Stimulated activated CD8-positive, alpha-beta memory T cell treated with anti-CD3 and anti-CD28 coated beads, Interleukin-4, amount 100 ng/mL, for 1 hour (primary cell): ENCODE data around the gene GPC2.
"Not testable (repeated sequence)": the region's sequence is repeated elsewhere in the genome, so short reads cannot be mapped to it uniquely, and the experiment has no call there.

Experiments
- DNase-seq, 2 donors: peaks; one replicate each; pipeline ENCODE4 v3.0.0-alpha.2; 2020; ENCODE audit warnings: low read depth in 2 of 2, low spot score in 1 of 2

Gene GPC2, protein sequence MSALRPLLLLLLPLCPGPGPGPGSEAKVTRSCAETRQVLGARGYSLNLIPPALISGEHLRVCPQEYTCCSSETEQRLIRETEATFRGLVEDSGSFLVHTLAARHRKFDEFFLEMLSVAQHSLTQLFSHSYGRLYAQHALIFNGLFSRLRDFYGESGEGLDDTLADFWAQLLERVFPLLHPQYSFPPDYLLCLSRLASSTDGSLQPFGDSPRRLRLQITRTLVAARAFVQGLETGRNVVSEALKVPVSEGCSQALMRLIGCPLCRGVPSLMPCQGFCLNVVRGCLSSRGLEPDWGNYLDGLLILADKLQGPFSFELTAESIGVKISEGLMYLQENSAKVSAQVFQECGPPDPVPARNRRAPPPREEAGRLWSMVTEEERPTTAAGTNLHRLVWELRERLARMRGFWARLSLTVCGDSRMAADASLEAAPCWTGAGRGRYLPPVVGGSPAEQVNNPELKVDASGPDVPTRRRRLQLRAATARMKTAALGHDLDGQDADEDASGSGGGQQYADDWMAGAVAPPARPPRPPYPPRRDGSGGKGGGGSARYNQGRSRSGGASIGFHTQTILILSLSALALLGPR

GRCh38 chr7:100177045-100178001 lies at the start of gene GPC2, which contains the start of gene STAG3:
GPC2 (minus strand) TSS chr7:100177381; CDS start chr7:100177199, 182 bp downstream.
STAG3 (plus strand) TSS chr7:100177918; CDS start chr7:100180557, 2,639 bp downstream.
- peak; percentile 89 to 92 for DNase-seq

DNA sequence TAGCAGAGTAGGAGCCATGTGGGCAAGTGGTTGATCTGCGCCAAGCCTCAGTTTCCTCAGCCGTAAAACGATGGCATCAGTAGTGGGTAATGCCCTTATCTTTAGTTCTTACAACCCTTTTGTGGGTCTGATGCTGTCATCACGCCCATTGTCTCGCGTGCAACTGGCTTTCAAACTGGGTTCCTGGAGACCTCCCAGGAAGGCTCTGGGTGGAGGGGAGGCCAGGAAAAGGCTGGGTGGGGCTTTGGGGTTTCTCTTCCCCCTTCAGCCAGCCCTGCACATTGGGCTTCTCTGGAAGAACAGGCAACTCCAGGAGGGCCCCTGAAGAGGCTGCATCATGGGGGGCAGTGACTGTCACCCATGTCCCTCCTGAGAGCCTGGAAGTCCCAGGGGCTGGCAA lies 47.7 kb upstream of the GPC2 start:
- not testable (repeated sequence) for DNase-seq

GRCh38 chr7:100223376-100223927 lies 46.3 kb upstream of the GPC2 start:
- DNase-seq: not testable (repeated sequence)

- no peak for DNase-seq
These were observed 45.4 kb upstream of the GPC2 start for GRCh38 chr7:100222445-100223132.

- DNase-seq: no peak
These were observed 44.7 kb upstream of the GPC2 start for GRCh38 chr7:100221767-100222444.

DNA sequence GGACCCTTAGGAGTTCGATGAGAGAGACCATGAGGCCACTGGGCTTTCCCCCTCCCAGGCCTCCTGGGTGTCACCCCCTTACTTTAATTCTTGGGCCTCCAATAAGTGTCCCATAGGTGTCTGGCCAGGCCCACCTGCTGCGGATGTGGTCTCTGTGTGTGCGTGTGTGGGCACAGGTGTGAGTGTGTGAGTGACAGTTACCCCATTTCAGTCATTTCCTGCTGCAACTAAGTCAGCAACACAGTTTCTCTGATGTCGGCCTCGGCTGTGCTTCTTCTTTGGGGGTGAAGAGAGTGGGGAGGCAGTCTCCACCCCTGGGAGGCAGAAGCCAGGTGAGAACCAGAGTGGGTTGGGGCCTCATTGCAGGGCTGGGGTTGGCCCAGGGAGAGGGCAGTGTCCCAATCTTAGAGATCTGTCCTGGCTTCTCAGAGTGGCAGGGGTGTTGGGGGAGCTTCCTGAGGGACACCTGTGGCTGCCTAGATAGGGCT lies 44.1 kb upstream of the GPC2 start:
- DNase-seq: peak; percentile 32 to 63

DNA sequence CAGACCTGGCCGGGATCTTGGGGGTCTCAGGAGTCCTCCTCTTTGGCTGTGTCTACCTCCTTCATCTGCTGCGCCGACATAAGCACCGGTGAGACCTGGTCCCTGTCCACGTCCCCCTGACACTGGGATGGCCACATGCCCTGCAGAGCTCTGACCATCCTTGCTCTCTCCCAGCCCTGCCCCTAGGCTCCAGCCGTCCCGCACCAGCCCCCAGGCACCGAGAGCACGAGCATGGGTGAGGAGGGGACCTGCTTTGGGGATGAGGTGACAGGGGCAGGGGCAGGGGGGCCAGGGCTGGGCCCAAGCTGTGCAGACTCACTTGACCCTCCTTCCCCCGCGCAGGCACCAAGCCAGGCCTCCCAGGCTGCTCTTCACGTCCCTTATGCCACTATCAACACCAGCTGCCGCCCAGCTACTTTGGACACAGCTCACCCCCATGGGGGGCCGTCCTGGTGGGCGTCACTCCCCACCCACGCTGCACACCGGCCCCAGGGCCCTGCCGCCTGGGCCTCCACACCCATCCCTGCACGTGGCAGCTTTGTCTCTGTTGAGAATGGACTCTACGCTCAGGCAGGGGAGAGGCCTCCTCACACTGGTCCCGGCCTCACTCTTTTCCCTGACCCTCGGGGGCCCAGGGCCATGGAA lies 43.5 kb upstream of the GPC2 start:
- no peak for DNase-seq

DNA sequence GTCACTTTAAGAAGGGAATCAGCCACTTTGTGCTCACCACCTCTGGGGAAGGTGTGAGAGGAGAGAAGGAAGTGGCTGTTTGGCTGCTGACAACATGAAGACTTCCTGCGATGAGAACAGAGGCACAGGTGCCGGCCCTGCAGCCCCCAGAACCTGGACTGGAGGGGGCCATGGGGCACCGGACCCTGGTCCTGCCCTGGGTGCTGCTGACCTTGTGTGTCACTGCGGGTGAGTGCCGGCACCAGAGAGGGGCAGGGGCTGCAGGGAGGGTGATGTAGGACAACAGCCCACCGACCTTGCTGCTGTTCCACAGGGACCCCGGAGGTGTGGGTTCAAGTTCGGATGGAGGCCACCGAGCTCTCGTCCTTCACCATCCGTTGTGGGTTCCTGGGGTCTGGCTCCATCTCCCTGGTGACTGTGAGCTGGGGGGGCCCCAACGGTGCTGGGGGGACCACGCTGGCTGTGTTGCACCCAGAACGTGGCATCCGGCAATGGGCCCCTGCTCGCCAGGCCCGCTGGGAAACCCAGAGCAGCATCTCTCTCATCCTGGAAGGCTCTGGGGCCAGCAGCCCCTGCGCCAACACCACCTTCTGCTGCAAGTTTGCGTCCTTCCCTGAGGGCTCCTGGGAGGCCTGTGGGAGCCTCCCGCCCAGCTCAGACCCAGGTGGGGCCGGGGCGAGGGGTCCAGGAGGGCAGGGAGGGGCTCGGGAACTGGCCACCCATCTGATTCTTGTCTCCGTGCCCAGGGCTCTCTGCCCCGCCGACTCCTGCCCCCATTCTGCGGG lies 42.8 kb upstream of the GPC2 start, which contains the start of gene PVRIG:
TSS of gene PVRIG (plus strand) at position 149 of the 785 bp plus-strand sequence. CDS start at position 171, 22 bp downstream.
- DNase-seq: not testable (repeated sequence)

GRCh38 chr7:100219271-100219737 lies 42.1 kb upstream of the GPC2 start:
- no peak for DNase-seq

- peak; percentile 61 to 68 for DNase-seq
These were observed 40.8 kb upstream of the GPC2 start for GRCh38 chr7:100217934-100218333.

- DNase-seq: no peak
These were observed 38.7 kb upstream of the GPC2 start for GRCh38 chr7:100215895-100216294.

DNA sequence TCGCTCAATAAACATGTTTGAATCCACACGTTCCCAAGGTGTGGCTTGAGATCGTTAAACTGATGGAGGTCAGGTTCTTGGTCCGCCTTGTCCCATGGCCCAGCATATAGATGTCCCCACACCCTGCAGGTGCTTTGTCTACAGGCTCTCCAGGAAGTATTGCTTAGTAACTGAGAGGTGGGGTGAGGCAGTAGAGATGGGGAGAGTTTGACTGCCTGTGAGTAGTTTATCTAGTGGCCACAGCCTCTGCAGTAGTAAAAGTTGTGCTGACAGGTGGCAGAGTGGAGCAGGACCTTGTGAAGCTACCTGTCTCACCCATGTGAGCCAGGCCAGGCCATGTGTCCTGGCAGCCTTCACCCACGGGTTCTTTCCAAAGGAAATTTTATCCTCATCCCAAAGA lies 37.2 kb upstream of the GPC2 start:
- not testable (repeated sequence) for DNase-seq

- no peak for DNase-seq
These were observed 36.5 kb upstream of the GPC2 start for GRCh38 chr7:100213672-100214071.

DNA sequence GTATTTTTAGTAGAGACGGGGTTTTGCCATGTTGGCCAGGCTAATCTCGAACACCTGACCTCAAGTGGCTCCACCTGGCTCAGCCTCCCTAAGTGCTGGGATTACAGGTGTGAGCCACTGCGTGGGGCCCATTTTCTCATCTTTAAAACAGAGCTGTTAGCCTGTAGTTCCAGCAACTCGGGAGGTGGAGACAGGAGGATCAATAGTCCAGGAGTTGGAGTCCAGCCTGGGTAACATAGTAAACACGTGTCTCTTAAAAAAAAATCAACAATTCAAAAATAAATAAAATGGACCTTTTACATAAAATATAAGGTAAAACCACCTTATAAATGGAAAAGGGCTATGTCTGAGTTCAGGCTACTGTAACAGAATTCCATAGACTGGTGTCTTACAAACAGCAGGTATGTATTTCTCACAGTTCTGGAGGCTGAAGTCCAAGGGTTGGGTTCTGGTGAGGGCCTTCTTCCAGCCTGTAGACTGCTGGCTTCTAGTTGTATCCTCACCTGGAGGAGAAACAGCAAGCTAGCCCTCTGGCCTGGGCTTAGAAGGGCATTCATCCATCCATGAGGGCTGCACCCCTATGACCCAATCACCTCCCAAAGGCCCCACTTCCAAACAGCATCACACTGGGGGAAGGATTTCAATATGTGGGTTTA lies 35.6 kb upstream of the GPC2 start:
- no peak for DNase-seq

DNA sequence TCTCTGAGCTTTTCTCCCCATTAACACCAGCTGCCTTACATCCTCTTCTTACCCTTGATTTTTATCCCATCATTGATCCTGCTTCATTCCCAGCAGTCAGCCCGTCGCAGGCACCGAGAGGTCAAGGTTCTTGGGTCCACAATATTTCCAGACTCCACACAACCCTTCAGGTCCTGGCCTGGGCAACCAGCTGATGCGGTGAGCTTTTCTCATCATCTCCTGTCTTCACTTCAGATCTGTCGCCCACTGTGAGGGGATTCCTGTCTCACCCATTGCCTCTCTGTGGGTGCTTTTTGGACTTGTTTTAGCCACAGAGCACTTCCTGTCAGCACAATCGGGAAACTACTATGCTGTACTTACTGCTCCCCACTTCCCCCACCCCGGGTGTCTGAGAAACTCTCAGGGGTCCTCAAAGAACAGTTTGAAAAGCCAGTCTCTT lies 34.2 kb upstream of the GPC2 start:
- no peak for DNase-seq

- DNase-seq: no peak
These were observed 33.6 kb upstream of the GPC2 start for GRCh38 chr7:100210805-100211204.

DNA sequence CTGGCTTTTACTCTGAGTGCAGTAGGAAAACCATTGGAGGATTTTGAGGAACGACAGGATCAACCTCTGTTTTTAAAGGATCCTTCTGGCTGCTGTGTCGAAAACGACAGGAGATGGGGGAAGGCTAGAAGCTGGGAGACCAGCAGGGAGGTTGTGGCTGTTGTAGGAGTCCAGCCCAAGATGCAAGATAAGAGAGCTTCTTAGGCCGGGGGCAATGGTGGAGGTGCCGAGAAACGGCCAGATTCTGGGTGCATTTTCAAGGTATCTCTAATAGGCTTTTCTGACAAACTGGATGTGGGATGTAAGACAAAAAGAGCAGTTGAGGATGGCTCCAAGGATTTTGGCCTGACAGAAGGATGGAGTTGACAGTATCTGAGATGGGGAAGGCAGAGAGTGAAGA lies 32.3 kb upstream of the GPC2 start:
- no peak for DNase-seq
